NCI-H460 (cell line): ENCODE results near the gene SLAMF1. TPM values are rescaled to one million over a fixed set of nuclear protein-coding genes. Genes with fewer than 3 reads are reported as not detected.
"Not testable (repeated sequence)": the region's sequence is repeated elsewhere in the genome, so short reads cannot be mapped to it uniquely, and the experiment has no call there.

Experiments
- DNase-seq: peaks from one replicate; pipeline ENCODE4 v3.0.0-alpha.2; 2016; ENCODE audit warnings: low read depth; ENCODE audit errors: extremely low read depth
- total RNA-seq: library from RNA; depleted of rRNA; stranded (reverse); fragments of >200 nt; shearing (Covaris generic); gene quantifications from 2 replicates; pipeline ENCODE4 v1.2.3, GENCODE V29; 2014

SLAMF1 gene
- total RNA-seq, 1 experiment from 2014 or later: not detected

DNA sequence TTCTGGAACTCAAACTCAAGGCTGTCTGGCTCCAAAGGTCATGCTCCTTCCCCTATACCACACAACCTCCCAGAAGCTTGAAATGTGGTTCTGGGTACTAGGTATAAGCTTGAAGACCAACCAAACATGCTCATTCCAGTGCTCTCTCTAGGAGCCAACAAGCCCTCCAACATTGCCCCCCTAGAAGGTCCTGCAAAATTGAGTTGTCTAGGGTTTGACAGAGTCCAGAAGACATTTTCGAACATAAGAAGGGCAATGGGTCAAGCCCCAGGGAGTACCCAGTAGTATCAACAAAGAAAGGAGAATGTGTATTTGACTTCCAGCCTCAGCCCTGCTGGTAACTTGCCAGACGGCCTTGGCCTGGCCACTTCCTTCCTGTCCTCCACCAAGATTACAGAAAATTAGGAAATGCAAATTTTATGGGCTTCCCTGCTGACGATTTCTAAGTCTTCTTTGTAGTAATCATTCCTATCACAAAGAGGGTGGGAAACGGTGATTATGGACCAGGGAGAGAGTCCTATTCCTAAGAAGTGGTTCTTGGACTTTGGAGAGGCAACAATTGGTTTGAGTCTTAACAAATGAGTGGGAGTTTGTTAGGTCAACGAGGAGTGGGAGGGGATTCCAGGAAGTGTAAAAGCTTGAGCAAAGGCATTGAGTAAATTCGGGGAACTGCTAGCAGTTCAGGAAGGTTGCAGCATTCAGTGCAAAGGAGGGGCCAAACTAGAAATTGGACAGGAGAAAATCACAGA is 18.7 kb upstream of the SLAMF1 start:
- no peak for DNase-seq

DNA sequence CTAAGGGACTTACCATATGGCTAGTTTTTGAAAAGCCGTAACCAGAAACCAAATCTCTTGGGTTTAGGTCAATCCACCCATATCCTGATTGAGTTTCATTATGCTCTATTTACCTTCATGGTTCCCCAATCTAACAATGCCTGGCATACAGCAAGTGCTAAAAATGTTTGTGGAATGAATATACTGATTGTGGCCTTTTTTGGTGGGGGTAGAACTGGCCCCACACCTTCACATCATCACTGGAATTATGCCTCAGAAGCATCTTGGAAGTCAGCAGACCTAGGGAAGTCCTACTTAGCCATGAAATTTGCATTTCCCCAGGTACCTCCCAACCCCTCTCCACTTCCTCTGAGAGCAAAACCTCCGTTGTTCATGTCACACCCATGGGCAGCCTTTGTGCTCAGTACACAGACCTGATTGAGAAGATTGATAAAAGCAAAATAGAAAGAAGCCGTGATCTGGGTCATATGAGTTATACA is 17.8 kb upstream of the SLAMF1 start:
- no peak for DNase-seq

DNA sequence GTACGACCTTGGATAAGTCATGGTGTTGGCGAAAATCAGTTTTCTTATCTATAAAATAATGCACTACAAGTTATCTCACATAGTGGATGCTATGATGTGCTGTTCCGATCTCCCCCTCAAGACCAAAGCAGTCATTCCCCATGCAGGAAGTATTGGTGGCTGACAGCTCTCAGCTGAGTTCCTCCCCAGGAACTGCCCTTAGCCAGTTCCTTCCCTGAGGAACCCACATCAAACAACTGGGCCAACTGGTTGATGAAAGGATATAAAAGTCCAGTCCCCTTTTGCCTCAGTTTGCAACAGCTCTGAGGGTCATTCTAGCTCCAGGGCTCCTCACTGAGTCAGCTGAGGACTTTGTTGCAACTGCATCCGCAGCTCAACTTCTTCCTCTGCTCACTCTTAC is 16.1 kb upstream of the SLAMF1 start:
- no peak for DNase-seq

DNA sequence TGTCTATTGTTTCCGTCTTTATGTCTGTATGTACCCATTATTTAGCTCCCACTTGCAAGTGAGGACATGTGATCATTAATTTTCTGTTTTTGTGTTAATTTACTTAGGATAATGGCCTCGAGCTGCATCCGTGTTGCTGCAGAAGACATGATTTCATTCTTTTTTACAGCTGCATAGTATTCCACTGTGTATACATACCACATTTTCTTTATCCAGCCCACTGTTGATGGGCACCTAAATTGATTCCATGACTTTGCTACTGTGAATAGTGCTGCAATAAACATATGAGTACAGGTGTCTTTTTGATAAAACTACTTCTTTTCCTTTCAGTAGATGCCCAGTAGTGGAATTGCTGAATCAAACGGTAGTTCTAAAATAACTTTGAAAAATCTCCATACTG is 12.7 kb upstream of the SLAMF1 start:
- DNase-seq: no peak

DNA sequence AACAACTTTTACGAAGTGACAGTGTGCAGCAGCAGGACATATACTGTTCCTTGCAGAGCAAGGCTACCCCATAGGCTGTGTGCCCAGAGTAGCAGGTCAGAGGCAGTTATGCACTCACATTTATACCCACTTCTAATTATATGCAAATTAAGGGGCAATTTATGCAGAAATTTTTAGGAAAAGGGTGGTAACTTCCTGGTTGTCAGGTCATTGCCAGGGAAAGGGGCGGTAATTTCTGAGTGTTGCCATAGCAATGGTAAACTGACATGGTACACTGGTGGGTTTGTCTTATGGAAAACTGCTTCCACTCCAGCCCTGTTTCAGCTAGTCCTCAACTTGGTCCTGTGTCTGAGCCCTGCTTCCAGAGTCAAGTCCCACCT is 12.0 kb upstream of the SLAMF1 start:
- no peak for DNase-seq

DNA sequence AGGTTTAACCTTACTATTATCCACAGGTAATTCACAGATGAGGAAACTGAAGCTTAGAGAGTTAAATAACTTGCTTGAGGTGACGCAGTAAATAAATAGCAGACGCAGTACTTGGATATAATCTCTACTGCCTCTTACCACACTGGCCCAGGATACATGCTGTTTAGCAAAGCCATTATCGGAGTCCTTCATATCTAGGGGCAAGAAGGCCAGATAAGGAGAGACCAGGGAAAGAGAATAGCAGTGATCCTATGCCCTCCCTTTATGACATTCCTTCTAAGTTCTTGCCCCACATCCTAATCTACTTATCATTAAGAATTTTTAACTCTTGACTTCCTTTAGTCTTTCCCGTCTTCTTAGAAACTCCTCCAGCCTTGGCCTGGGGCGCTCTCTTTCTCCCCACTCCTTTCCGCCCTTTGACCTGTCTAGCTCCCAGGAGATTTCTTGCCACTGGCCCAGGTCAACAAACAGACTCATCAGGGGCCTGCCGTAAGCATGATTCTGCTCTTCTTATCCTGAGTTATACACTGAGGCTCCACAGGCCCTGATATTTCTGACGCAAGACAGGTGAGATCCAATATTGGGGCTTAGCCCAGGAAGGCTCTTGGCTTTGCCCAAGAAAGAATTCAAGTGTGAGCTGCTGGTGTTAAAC is 11.4 kb upstream of the SLAMF1 start:
- no peak for DNase-seq

DNA sequence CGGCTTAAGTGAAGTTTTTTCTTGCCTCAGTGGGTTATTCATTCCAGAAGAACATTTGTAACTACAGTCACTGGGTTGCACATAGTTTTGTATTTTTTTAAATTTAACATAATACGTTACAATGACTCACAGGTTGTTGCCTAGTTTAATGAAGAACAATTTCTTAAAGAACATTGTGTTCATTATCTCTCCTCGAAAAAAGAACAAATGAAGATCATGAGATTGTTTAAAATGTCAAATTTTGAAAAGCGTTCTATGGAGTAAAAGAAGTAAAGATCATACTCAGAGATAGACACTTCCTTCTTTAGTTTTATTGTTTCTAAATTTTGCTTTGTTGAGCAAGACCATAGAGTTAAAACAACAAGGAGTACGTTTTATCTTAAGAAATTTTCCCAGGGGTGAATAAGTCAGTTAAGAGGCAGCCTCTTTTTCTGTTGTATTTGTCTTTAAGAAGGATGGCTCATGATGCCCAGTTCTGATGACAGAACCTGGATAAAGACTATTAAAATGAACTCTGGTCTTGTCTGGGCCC is 10.5 kb upstream of the SLAMF1 start:
- DNase-seq: no peak

DNA sequence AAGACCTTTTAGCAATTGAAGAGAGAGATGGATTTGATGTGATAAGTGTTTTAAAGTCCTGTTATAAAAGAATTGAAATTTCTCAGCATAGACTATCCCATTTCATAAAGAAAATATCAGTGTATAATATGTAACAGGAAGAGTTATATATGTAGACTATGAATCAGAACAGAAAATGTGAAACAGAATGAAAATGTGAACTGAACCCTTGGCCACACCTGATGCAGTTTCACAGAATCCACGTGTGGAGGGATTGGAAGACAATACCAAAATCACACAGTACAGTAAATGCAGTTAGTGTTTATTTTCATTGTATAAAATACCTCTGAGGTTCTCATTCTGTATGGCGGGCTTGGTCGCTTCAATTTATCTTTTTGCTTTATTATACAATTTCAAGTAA is 9.9 kb upstream of the SLAMF1 start:
- no peak for DNase-seq

DNA sequence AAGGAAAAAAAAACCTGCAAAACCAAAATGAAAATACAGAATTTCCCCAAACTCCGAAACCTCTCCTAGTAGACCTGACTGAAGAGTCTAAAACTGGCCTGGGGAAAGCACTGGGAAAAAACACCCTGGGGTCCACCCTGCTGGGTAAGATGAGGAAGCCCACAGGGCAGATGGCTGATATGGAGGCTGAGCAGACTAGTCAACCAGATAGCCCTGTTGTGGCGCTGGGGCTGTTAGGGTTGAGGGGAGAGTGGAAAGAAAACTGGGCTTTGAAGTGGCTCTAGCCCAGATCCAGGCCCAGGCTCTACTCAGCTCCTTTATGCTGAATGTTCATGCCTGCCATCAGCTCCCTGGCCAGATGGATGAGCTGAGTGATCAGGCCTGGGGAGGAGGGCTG is 6.8 kb upstream of the SLAMF1 start:
- no peak for DNase-seq

DNA sequence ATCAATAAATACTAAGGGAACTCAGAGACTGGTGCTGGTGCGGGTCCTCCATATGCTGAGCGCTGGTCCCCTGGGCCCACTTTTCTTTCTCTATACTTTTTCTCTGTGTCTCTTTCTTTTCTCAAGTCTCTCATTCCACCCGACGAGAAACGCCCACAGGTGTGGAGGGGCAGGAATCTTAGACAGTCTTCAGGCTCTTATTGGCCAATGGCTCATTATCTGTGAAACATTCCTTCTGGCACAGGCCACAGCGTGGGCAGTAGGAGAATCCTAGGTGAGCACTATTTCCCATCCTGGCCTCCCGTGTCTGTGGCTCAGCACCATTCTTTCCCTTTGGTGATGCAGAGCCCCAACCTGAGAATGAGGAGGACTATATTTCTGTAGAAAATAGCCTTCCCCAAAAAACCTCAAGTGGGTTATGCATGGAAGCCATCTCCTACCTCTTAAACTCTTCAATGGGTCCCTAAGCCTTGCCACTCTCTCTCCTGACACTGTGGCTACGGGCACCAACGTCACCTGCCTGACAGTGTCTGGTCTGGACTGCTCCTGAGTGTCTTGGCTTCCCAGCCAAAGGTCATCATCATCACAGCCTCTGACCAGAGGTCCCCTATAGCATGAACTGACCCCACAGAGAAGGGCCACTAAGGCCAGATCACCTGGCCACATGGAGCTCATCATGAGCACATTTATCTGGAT is 6.2 kb upstream of the SLAMF1 start:
- no peak for DNase-seq

DNA sequence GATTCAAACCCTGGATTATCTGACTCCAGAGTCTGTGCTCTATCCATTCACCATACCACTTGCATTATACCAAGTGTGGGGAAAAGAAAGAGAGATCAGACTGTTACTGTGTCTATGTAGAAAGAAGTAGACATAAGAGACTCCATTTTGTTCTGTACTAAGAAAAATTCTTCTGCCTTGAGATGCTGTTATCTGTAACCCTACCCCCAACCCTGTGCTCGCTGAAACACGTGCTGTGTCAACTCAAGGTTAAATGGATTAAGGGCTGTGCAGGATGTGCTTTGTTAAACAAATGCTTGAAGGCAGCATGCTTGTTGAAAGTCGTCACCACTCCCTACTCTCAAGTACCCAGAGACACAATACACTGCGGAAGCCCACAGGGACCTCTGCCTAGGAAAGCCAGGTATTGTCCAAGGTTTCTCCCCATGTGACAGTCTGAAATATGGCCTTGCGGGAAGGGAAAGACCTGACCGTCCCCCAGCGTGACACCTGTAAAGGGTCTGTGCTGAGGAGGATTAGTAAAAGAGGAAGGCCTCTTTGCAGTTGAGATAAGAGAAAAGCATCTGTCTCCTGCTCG is 5.3 kb upstream of the SLAMF1 start:
- not testable (repeated sequence) for DNase-seq

DNA sequence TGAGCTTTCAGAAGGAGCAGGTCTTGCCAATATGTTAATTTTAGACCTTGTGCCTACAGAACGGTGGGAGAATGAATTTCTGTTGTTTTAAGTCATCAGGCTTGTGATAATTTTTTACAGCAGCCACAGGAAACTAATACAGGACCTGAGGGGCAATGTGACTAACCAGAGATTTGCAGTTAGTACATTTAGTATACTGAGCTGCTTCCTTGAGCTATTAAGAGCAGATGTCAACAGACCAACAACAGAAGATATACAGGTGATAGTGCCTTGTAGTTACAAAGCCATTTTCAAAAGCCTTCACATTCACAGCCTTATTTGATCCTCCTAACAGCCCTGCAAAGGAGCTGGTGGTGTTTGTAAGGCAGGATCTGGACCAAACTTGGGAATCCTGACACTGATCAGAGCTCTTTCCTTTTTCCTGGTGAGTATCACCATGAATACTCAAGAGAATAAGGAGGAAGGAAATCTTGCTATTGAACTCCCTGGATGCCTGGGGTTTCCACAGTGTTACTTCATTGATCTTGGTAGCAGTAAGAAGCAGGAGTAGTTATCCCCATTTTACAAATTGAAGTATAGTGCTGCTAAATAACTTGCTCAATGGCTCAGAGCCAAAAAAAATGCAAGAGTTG is 4.7 kb upstream of the SLAMF1 start:
- DNase-seq: no peak

DNA sequence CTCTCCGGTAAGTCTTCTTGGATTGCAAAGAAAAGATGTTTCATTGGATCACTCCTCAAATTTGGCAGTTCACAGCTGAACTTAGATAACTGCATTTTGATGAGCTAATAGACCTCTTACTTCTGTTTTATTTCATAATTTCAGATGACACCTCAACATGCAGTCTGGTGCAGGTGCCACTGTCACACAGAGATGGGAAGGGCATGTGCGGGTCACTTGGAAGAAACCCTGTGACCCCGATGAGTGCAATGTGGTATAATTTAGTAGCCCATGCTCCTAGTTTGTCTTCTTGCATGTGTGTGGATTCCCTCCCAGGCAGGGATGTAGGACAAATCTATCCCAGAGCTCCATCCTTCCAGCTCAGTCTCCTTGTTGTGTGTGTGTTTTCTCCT is 481 bp upstream of the SLAMF1 start:
- DNase-seq: no peak

DNA sequence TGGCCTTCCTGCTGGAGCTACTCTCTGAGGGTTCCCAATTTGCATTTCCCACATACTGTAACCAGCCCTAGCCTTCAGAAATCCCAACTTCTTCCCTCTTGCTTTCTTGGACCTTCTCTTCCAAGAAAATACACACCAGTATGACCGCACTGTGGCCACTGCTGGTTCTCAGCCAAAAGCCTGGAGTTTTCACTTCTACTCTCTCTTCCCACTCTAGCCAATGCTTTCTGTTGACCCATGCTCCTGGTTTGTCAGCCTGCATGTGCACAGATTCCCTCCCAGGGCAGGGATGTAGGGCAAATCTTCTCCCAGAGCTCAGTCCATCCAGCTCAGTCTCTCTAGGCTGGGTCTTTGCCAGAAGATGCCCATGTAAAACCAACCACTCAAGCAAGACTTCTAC is 664 bp downstream of the SLAMF1 start:
- DNase-seq: no peak

DNA sequence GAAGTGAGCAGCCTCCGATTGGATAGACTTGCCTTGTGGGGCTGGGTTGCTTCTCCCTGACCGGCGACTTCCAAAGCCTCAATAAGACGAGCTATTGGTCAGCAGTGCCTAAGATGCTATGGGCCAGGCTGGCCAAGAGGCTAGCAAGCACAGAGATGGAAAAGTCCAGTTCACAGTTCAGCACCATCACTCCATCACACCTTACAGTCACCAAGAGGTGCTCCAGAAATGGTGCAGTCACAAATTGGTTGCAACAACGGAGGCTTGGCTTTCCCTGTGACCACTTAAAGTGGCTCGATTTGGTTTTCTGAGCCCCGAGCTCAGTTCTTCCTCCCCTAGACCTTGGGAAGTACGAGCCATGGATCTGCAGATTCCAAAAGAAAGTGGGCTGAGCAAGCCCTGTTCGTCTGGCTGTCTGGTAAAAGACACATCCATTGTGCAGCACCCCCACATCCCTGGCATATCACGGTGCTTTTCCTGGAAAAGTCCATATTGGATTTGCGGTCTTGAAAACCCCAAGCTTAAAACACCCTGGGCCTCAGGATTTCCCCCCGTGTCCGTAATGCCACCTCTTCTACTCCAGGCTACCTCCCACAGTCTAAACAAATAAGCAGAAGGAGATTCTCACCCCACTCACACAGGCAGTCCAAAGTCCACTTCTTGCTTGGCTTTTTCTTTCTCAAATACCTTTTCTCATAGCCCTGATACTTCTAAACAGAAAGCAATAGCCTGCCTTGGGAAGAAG is 1.3 kb downstream of the SLAMF1 start:
- DNase-seq: no peak

DNA sequence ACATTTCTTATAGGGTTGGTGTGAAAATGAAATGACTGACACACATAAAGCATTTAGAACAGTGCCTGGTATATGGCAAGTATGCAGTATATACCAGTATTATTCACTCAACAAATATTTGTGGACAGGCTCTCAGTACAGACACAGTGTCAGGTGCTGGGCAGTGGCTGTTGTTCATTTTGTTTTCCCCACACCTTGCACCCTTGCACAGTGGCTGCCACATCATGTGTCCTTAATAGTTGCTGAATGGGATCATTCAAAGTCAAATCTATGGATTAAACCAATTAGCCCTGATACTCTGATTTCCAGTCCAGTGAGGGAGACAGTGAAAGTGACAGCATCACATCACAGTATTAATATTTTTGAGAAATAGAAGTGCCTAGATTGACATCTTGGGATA is 2.4 kb downstream of the SLAMF1 start:
- DNase-seq: no peak

DNA sequence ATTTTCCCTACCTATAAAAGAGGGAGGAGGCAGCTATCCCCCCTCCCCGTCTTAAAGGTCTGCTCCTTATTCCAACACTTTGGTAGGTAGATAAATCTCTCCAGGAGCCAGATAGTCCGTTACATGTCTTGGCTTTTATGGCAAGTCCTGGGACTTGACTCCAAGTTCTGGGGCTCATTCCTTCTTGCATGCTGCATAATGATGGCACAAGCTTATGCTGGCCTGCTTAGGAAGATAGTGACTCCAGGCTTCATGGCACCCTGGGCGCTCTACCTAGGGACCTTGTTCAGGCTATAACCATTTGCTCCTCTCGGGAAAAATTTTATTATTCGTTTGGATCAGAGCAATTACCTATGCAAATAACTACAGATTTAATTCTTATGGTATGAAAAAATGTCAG is 3.7 kb downstream of the SLAMF1 start:
- DNase-seq: no peak

DNA sequence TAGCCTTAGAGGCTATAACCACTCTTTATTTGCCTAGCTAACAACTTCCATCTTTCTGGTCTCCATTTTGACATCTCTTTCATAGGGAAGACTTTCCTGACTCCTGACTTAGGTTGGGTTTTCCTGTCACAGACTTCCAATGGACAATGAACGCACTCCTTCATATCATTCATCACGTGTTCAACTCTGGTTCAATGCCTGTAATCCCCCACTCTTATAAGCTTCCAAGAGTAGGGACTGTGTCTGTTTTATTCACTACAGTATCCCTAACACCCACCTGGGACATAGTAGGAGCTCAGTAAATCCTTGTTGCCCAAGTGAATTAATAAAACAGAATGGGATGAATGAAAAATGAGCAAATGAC is 4.6 kb downstream of the SLAMF1 start:
- DNase-seq: no peak

DNA sequence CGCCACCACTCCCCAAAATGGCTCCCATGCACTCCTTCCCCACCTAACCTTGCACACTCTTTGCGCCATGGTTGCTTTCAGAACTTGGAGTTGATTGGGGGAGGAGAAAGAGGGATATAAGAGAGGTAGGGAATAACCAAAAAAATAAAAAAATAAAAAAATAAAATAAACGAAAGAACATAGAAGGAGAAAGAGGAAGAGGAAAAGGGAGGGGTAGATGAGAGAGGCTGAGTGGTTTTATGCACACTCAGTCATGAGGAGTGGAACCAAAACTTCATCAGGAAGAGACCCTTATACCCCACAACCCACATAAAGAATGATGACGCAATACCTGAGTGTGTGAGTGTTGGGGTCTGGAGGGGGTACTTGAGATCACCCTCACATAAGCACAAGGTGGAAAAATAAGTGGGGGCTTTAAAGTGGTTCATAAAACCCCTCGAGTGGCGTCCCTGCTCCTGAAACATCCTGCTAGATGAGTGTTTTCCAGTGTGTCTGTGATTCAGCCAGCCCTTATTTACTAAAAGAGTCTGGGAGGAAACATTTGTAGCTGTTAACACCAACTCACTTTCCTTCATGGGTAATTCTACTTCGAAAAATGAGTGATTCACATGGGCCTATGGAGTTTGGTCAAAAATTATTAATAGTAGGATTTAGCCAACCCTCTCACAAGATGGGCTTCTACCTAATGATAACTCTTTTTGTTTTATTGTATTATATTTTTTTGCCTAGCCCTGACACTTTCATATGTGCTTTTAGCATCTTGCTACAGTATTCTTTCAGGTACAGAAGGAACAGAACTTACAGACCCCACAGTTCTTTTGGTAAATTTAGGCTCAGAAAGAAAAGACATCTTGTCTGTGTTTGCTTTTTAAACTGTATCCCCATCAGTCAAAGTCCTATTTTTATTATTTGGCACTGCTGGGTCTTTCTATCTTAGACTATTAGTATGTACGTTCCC is 5.2 kb downstream of the SLAMF1 start:
- DNase-seq: no peak
